IMR-90 (cell line): ENCODE data around the gene LRFN5. TPM values are rescaled to one million over a fixed set of nuclear protein-coding genes. Genes with fewer than 3 reads are reported as not detected.

Source experiments
- ATAC-seq: fragments of 200-7000 bp; cut with Tn5 transposase; 2 replicates; pipeline ENCODE4 v1.9.1; 2020; ENCODE audit warnings: low read depth, mild to moderate bottlenecking, moderate library complexity
- BruUV-seq: library from RNA; stranded (reverse); fragments of 400-500 nt; replicated peaks from 2 replicates; lab custom pipeline; 2021; lab: Mats Ljungman, UMichigan
- CTCF ChIA-PET: fragments of 300-600 bp; formaldehyde crosslinking; extraction: SDS; loops from one replicate; lab custom pipeline; 2021; ENCODE audit warnings: antibody characterized with exemption; lab: Yijun Ruan, JAX
- POLR2A ChIA-PET: fragments of 300-600 bp; sonication (Branson Sonifier 250); formaldehyde crosslinking; loops from one replicate; lab custom pipeline; 2022; ENCODE audit warnings: antibody characterized with exemption; ENCODE audit not compliant: unreplicated experiment; lab: Charles Lee
- DNase-seq: peaks from one replicate; pipeline ENCODE4 v3.0.0; 2013
- H2AFZ ChIP-seq: replicated peaks from 2 replicates; pipeline ENCODE3; 2013; ENCODE audit warnings: low read length, mild to moderate bottlenecking; ENCODE audit not compliant: poor library complexity
- H2AK5ac ChIP-seq: 2 replicates; pipeline ENCODE4 v1.6.1; 2013; ENCODE audit warnings: low read depth, low read length, inconsistent platforms
- H2AK9ac ChIP-seq: replicated peaks from 2 replicates; pipeline ENCODE3; 2013; ENCODE audit warnings: mild to moderate bottlenecking, low read depth, low read length, moderate library complexity; ENCODE audit not compliant: poor library complexity
- H2BK120ac ChIP-seq: 2 replicates; pipeline ENCODE4 v1.6.1; 2013; ENCODE audit warnings: low read depth, low read length, inconsistent platforms
- H2BK15ac ChIP-seq: 3 replicates; pipeline ENCODE4 v1.6.1; 2013; ENCODE audit warnings: low read depth, low read length, inconsistent platforms
- H2BK20ac ChIP-seq: 2 replicates; pipeline ENCODE4 v1.6.1; 2013; ENCODE audit warnings: low read depth, mild to moderate bottlenecking, inconsistent platforms, low read length, moderate library complexity
- H2BK5ac ChIP-seq: 2 replicates; pipeline ENCODE4 v1.6.1; 2013; ENCODE audit warnings: mild to moderate bottlenecking, low read depth, low read length, inconsistent platforms; ENCODE audit not compliant: poor library complexity, severe bottlenecking
- H3K14ac ChIP-seq: replicated peaks from 2 replicates; pipeline ENCODE4 v1.6.1; 2013; ENCODE audit warnings: low read depth, low read length, inconsistent platforms
- H3K18ac ChIP-seq: 2 replicates; pipeline ENCODE4 v1.6.1; 2013; ENCODE audit warnings: low read depth, low read length, control low read depth
- H3K23ac ChIP-seq: 2 replicates; pipeline ENCODE4 v1.6.1; 2013; ENCODE audit warnings: low read depth, low read length, inconsistent platforms
- H3K27ac ChIP-seq: 2 replicates; pipeline ENCODE4 v1.5.1; 2013; ENCODE audit warnings: mild to moderate bottlenecking, control low read depth, low read length; ENCODE audit not compliant: insufficient read depth
- H3K27me3 ChIP-seq: 2 replicates; pipeline ENCODE4 v1.6.1; 2013; ENCODE audit warnings: low read length; ENCODE audit not compliant: control insufficient read depth, insufficient read depth
- H3K36me3 ChIP-seq: 2 replicates; pipeline ENCODE4 v1.6.1; 2013; ENCODE audit warnings: low read length, mixed read lengths; ENCODE audit not compliant: control insufficient read depth, insufficient read depth
- H3K4ac ChIP-seq: 2 replicates; pipeline ENCODE4 v1.6.1; 2013; ENCODE audit warnings: low read depth, low read length, inconsistent platforms
- H3K4me1 ChIP-seq: 2 replicates; pipeline ENCODE4 v1.6.1; 2013; ENCODE audit warnings: low read length, mixed read lengths; ENCODE audit not compliant: control insufficient read depth, insufficient read depth
- H3K4me2 ChIP-seq: 2 replicates; pipeline ENCODE4 v1.6.1; 2013; ENCODE audit warnings: low read depth, mild to moderate bottlenecking, control low read depth, low read length, moderate library complexity
- H3K4me3 ChIP-seq: 2 replicates; pipeline ENCODE4 v1.5.1; 2013; ENCODE audit warnings: low read depth, mild to moderate bottlenecking, control low read depth, low read length, moderate library complexity; ENCODE audit not compliant: insufficient read depth
- H3K56ac ChIP-seq: 2 replicates; pipeline ENCODE4 v1.6.1; 2013; ENCODE audit warnings: low read length, inconsistent platforms; ENCODE audit not compliant: insufficient read depth; ENCODE audit errors: extremely low read depth
- H3K79me1 ChIP-seq, 2 experiments: 2 replicates each; pipeline ENCODE4 v1.6.1; 2013; ENCODE audit warnings: low read length in 2 of 2, inconsistent platforms in 1 of 2, low read depth in 1 of 2
- H3K9ac ChIP-seq: 2 replicates; pipeline ENCODE4 v1.6.1; 2013; ENCODE audit warnings: low read depth, low read length, control low read depth
- H3K9me1 ChIP-seq: 2 replicates; pipeline ENCODE4 v1.6.1; 2013; ENCODE audit warnings: low read length, inconsistent platforms; ENCODE audit not compliant: insufficient read depth
- H3K9me3 ChIP-seq: 2 replicates; pipeline ENCODE4 v1.6.1; 2013; ENCODE audit warnings: low read length; ENCODE audit not compliant: control insufficient read depth, insufficient read depth
- H4K20me1 ChIP-seq: 2 replicates; pipeline ENCODE4 v1.6.1; 2013; ENCODE audit warnings: low read length, inconsistent platforms; ENCODE audit not compliant: insufficient read depth
- H4K5ac ChIP-seq: 2 replicates; pipeline ENCODE4 v1.6.1; 2013; ENCODE audit warnings: mild to moderate bottlenecking, low read depth, low read length, control low read depth
- H4K8ac ChIP-seq, 2 experiments: 2 replicates each; pipeline ENCODE4 v1.6.1; 2013; ENCODE audit warnings: low read depth in 2 of 2, low read length in 2 of 2, control low read depth in 1 of 2, inconsistent platforms in 1 of 2
- H4K91ac ChIP-seq: 2 replicates; pipeline ENCODE4 v1.6.1; 2013; ENCODE audit warnings: low read depth, low read length, inconsistent platforms; ENCODE audit not compliant: insufficient read depth
- BHLHE40 ChIP-seq: fragments of 150-350 bp; IDR thresholded peaks from 2 replicates; pipeline ENCODE4 v1.6.1; 2016; ENCODE audit warnings: mild to moderate bottlenecking, low read depth, low read length
- CEBPB ChIP-seq: IDR thresholded peaks from 2 replicates; pipeline ENCODE4 v1.6.1; 2012; ENCODE audit warnings: low read depth, low read length, improper control_type of control experiment
- CHD1 ChIP-seq: IDR thresholded peaks from 2 replicates; pipeline ENCODE4 v1.6.1; 2012; ENCODE audit warnings: low read depth, low read length, improper control_type of control experiment
- CTCF ChIP-seq: conservative IDR thresholded peaks from 2 replicates; pipeline ENCODE4 v1.5.1; 2012; ENCODE audit warnings: mild to moderate bottlenecking, low read depth, low read length, improper control_type of control experiment
- ELK1 ChIP-seq: fragments of 150-350 bp; IDR thresholded peaks from 2 replicates; pipeline ENCODE4 v1.6.1; 2016; ENCODE audit warnings: low read depth, mild to moderate bottlenecking, low read length, moderate library complexity, borderline replicate concordance
- FOS ChIP-seq: fragments of 150-350 bp; IDR thresholded peaks from 2 replicates; pipeline ENCODE4 v1.6.1; 2016; ENCODE audit warnings: low read depth, low read length
- MAFK ChIP-seq: IDR thresholded peaks from 2 replicates; pipeline ENCODE4 v1.6.1; 2012; ENCODE audit warnings: low read depth, low read length, improper control_type of control experiment
- MAZ ChIP-seq: IDR thresholded peaks from 2 replicates; pipeline ENCODE4 v1.6.1; 2012; ENCODE audit warnings: low read depth, mild to moderate bottlenecking, low read length, improper control_type of control experiment, moderate library complexity, borderline replicate concordance
- MXI1 ChIP-seq: IDR thresholded peaks from 2 replicates; pipeline ENCODE4 v1.6.1; 2012; ENCODE audit warnings: low read depth, mild to moderate bottlenecking, low read length, moderate library complexity, borderline replicate concordance
- NFE2L2 ChIP-seq: fragments of 150-350 bp; IDR thresholded peaks from 2 replicates; pipeline ENCODE4 v1.6.1; 2016; ENCODE audit warnings: low read depth, mild to moderate bottlenecking, low read length
- POLR2A ChIP-seq: IDR thresholded peaks from 2 replicates; pipeline ENCODE4 v1.6.1; 2012; ENCODE audit warnings: mild to moderate bottlenecking, low read depth, low read length
- RAD21 ChIP-seq: IDR thresholded peaks from 2 replicates; pipeline ENCODE4 v1.6.1; 2012; ENCODE audit warnings: low read length, improper control_type of control experiment
- RCOR1 ChIP-seq: IDR thresholded peaks from 2 replicates; pipeline ENCODE4 v1.6.1; 2012; ENCODE audit warnings: mild to moderate bottlenecking, low read length, improper control_type of control experiment; ENCODE audit not compliant: insufficient replicate concordance
- RFX5 ChIP-seq: IDR thresholded peaks from 2 replicates; pipeline ENCODE4 v1.8.0; 2012; ENCODE audit warnings: low read depth, mild to moderate bottlenecking, low read length, moderate library complexity
- SMC3 ChIP-seq: fragments of 150-350 bp; IDR thresholded peaks from 2 replicates; pipeline ENCODE4 v1.6.1; 2016; ENCODE audit warnings: low read depth, mild to moderate bottlenecking, antibody characterized with exemption, low read length, moderate library complexity
- WGBS, 2 experiments: methylation state at CpG; one replicate each; pipeline versions ENCODE4 v1.1.5 to v1.1.7; 2013; ENCODE audit warnings: missing lambda C conversion rate in 2 of 2; ENCODE audit not compliant: insufficient read length in 1 of 2; ENCODE audit errors: extremely low coverage in 2 of 2; 5-methylcytosine and 5-hydroxymethylcytosine counted together
- dilution Hi-C: fragments of 300-500 bp; cut with HindIII; formaldehyde crosslinking; loops from one replicate; pipeline ENCODE4 v1.14.3; 2018; ENCODE audit warnings: low sequenced_read_pairs; ENCODE audit not compliant: unreplicated experiment
- in situ Hi-C: fragments of 300-500 bp; cut with MboI; formaldehyde crosslinking; loops from 3 replicates; pipeline ENCODE4 v1.14.3; 2019; ENCODE audit warnings: low sequenced_read_pairs, inconsistent platforms, mixed read lengths
- intact Hi-C: fragments of 100-400 bp; cut with micrococcal nuclease; formaldehyde crosslinking; loops from 2 replicates; pipeline ENCODE4 v1.10.0; 2022
- polyA plus RNA-seq, 3 experiments: library from polyadenylated mRNA; depleted of rRNA; stranded (reverse); fragments of >200 nt; gene quantifications; 2 replicates each; pipeline ENCODE4 v1.2.3, GENCODE V29; 2012; ENCODE audit warnings: low replicate concordance in 1 of 3
- total RNA-seq: library from RNA; depleted of rRNA; stranded (reverse); fragments of >200 nt; gene quantifications from 2 replicates; pipeline ENCODE4 v1.2.3, GENCODE V29; 2012
- TF ChIP-seq, protein P1 (sequence below): fragments of 150-350 bp; IDR thresholded peaks from 2 replicates; pipeline ENCODE4 v1.6.1; 2017; ENCODE audit warnings: mild to moderate bottlenecking, antibody characterized with exemption, low read length, low read depth

LRFN5 gene
- total and polyA plus RNA-seq, 2 of the 4 experiments (the other 2 are of a cell fraction), result 1.8 to 3.6 TPM

- no peak overlapping the region for H2AK5ac ChIP-seq
- no peak overlapping the region for H3K4ac ChIP-seq
- H4K91ac ChIP-seq, result no peak overlapping the region
- H3K23ac ChIP-seq, result no peak overlapping the region
- no peak overlapping the region for H3K27ac ChIP-seq
- H2AK9ac ChIP-seq, result no peak overlapping the region
- ATAC-seq (no peak), DNase-seq (no peak)
- POLR2A ChIA-PET, result no interaction called here
- H3K9ac ChIP-seq, result no peak overlapping the region
- no peaks in the 10 kb centered on the region for H3K9me1 ChIP-seq
- H3K79me1 ChIP-seq, result no peaks in the 10 kb centered on the region
- dilution Hi-C loops (no loop called here), intact Hi-C loops (no loop called here), in situ Hi-C loops (no loop called here)
- no peaks in the 10 kb centered on the region for H3K4me1 ChIP-seq
- H2BK5ac ChIP-seq, result no peak overlapping the region
- no peak overlapping the region for H2AFZ ChIP-seq
- H4K20me1 ChIP-seq, result no peaks in the 10 kb centered on the region
- no peak overlapping the region for H4K8ac ChIP-seq
- H3K18ac ChIP-seq, result no peak overlapping the region
- H2BK20ac ChIP-seq, result no peak overlapping the region
- no peaks in the 10 kb centered on the region for H3K36me3 ChIP-seq
- no peak overlapping the region for H3K14ac ChIP-seq
- no peak overlapping the region for H3K4me2 ChIP-seq
- H2BK15ac ChIP-seq, result no peak overlapping the region
- no peaks in the 10 kb centered on the region for H3K9me3 ChIP-seq
- TF ChIP-seq RAD21, result no peak
- no peak for TF ChIP-seq RCOR1
- no peak for TF ChIP-seq CHD1
- TF ChIP-seq POLR2A, result no peak
- no peak for TF ChIP-seq MAZ
- TF ChIP-seq MXI1, result no peak
- TF ChIP-seq BHLHE40, result no peak
- TF ChIP-seq NFE2L2, result no peak
- TF ChIP-seq FOS, result no peak
- TF ChIP-seq, protein P1, sequence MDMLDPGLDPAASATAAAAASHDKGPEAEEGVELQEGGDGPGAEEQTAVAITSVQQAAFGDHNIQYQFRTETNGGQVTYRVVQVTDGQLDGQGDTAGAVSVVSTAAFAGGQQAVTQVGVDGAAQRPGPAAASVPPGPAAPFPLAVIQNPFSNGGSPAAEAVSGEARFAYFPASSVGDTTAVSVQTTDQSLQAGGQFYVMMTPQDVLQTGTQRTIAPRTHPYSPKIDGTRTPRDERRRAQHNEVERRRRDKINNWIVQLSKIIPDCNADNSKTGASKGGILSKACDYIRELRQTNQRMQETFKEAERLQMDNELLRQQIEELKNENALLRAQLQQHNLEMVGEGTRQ, result no peak
- no peak for TF ChIP-seq SMC3
- TF ChIP-seq MAFK, result no peak
- no peak for TF ChIP-seq RFX5
- no peak for TF ChIP-seq CTCF
- TF ChIP-seq CEBPB, result no peak
- TF ChIP-seq ELK1, result no peak
- BruUV-seq, result no TSS peak
- WGBS, 2 experiments, result no CpG with 5 or more reads among the region's 4 CpGs
- H3K27me3 ChIP-seq, result no peaks in the 10 kb centered on the region
- H3K4me3 ChIP-seq, result no peak overlapping the region
- no peak overlapping the region for H3K56ac ChIP-seq
- H4K5ac ChIP-seq, result no peak overlapping the region
- CTCF ChIA-PET, result no interaction called here
- no peak overlapping the region for H2BK120ac ChIP-seq
Observed at GRCh38 chr14:41900644-41901043, 294.0 kb downstream of the LRFN5 start.
